Stimulated activated CD8-positive, alpha-beta memory T cell treated with anti-CD3 and anti-CD28 coated beads, Interleukin-4, amount 100 ng/mL, for 24 hours (primary cell): ENCODE data around the gene ADSS1.
"Not testable (repeated sequence)": the region's sequence is repeated elsewhere in the genome, so short reads cannot be mapped to it uniquely, and the experiment has no call there.

Experiments used
- DNase-seq: peaks from one replicate; pipeline ENCODE4 v3.0.0-alpha.2; 2020; ENCODE audit warnings: low read depth

Gene ADSS1

DNA sequence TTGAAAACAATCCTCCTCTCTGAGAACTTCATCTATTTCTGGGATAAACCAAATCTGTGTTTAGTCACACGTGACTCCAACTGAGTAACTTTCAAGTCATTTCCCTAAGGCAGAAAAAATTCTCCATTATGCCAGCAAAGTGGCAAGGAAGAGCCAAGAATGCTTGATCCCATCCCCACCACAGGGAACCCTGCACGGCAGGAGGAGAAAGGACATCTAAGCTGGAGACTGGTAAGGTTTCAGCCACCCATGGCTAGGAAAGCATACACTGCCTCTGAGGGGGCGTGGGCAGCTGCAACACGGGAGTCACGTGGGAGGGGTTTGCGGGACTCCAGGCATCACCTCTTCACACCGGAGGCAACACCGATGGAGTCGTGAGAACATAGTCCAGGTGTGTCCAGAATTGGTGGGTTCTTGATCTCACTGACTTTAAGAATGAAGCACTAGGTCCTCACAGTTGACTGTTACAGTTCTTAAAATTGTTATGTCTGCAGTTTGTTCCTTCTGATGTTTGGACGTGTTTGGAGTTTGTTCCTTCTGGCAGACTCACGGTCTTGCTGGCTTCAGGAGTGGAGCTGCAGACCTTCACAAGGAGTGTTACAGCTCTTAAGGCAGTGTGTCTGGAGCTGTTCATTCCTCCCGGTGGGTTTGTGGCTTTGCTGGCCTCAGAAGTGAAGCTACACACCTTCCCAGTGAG is 26.2 kb downstream of the ADSS1 start:
- no peak for DNase-seq

DNA sequence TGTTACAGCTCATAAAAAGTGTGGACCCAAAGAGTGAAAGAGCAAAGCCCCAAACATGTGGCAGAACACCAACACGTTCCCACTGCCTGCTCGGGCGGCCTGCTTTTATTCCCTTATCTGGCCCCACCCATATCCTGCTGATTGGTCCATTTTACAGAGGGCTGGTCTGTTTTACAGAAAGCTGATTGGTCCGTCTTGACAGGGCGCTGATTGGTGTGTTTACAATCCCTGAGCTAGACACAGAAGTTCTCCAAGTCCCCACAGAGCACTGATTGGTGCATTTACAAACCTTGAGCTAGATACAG is 26.7 kb downstream of the ADSS1 start:
- not testable (repeated sequence) for DNase-seq

DNA sequence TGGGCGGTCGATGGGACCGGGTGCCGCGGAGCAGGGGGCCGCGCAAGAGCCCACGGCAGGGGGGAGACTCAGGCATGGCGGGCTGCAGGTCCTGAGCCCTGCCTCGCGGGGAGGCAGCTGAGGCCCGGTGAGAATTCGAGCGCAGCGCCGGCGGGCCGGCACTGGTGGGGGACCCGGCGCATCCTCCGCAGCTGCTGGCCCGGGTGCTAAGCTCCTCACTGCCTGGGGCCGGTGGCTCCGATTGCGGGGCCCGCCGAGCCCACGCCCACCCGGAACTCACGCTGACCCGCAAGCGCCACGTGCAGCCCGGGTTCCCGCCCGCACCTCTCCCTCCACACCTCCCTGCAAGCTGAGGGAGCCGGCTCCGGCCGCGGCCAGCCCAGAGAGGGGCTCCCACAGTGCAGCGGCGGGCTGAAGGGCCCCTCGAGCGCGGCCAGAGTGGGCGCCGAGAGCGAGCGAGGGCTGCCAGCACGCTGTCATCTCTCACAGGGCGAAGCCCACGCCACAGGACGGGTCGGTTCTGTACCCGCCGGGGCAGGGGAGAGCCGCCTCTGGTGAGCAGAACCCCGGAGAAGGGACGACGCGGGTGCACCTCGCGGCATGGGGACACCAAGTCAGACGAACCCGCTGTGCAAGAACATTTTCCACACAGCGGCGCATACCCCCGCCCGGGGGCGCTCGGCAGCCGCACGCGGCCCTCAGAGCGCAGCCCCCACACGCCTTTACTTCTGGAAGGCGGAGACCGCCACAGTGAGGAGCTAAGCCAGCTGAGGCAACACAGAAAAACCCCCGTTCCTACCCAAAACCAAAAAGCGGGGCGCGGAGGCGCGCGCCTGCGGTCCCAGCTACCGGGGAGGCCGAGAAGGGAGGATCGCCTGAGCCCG is 27.8 kb downstream of the ADSS1 start:
- no peak for DNase-seq

- DNase-seq = no peak
Measured at GRCh38 chr14:104752423-104752734, 28.4 kb downstream of the ADSS1 start.

DNA sequence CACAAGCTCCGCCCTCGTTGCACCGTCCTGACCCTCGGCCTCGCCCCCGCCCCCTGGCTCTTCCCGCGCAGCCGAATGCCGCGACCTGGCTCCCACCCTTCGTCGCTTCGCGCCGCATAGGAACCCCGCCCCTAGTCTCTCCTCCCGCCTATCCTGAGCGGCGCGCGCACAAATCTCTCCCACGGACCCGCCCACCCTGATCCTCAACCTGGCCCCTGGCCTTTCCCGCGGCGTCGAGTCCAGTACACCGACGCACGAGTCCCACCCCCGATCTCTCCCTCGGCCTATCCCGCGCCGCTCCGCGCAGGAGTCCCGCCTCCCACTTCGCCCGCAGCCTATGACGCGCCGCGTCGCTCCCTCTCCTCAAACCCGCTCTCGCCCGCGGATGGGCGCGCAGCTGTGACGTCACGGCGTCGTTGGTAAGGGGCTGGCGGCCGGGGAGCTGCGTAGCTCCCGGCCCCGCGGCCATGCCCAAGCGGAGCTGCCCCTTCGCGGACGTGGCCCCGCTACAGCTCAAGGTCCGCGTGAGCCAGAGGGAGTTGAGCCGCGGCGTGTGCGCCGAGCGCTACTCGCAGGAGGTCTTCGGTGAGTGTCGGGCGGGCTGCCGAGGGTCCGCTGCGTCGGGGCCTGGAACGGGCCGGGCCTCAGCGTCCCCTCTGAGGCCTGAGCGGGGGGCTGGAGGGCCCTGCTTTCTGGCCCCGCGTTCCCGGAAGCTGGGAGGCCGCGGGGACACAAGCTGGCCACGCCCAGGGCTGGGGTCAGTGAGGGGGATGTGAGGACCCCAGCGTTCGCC is 28.9 kb downstream of the ADSS1 start, which contains the start of gene SIVA1:
SIVA1 (plus strand) TSS at position 413 of the 793 bp plus-strand sequence; CDS start at position 468, 55 bp downstream.
- peak; percentile 99 for DNase-seq

DNA sequence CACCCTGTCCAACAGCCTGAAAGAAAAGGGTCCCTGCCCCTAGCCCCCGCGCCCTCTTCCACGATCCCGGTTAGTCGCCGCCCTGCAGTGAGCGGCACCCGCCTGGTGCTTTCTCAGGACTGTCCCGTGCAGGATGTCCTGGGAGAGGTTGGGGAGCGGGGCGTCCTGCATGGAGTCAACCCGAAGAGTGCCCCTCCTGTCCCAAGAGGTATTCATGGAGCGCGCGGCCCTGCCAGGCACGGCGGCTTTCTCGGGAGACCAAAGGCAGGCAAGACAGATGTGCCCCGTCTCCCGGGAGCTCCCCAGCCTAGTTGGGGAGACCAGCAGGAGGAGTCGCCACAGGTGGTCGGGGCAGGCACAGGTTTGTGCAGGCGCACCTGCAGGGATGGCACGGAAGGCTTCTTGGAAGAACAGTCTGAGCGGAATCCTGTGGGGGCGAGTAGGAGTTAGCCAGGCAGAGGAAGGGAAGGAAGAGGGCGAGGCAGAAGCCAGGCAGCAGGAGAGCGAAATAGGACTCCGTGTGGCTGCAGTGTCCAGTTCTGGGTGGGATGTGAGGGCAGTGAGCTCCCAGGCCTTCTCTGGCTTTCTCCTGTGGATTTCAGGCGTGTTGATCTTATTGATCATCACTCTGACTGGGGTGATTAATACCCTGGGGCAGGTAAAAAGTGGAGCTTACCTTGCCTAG is 29.6 kb downstream of the ADSS1 start:
- DNase-seq = no peak

GRCh38 chr14:104754213-104754851 is 30.3 kb downstream of the ADSS1 start:
- no peak for DNase-seq

DNA sequence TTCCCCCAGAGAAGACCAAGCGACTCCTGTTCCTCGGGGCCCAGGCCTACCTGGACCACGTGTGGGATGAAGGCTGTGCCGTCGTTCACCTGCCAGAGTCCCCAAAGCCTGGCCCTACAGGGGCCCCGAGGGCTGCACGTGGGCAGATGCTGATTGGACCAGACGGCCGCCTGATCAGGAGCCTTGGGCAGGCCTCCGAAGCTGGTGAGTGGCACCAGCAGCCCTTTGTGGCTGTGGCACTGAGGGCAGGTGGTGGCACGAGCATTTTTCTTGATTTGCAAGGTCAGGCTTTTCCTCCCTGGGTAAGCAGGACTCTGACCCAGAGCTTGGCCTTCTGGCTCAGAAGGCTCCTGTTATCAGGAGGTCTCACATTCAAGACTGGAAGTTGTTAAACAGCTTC is 31.6 kb downstream of the ADSS1 start:
- no peak for DNase-seq

DNA sequence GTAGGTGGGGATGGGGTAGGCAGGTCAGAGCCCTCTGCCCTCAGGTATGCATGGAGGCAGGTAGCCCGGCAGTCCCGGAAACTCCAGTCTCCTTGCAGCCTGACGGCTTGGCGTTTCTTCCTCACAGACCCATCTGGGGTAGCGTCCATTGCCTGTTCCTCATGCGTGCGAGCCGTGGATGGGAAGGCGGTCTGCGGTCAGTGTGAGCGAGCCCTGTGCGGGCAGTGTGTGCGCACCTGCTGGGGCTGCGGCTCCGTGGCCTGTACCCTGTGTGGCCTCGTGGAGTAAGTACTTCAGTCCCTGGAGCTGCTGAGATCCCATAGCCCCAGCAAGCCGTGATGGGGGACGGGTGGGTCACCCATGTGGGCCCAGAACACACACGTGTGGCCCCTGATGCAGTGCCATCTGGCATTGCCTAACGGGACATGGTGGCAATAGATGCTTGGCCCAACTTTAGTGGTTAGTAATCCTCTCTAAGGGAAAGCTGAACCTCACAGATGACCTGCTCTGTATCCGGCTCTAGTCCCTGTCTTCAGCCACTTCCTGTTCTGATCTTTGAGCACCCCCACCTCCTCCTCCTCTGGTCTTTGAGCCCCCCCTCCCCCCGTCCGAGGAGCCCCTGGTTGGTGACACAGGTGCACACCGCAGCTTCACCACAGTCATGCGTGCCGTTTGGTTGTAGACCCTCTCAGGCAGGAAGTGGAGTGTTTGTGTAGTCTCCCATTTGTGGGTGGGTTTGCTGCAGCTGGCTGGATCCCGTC is 32.6 kb downstream of the ADSS1 start:
- no peak for DNase-seq

DNA sequence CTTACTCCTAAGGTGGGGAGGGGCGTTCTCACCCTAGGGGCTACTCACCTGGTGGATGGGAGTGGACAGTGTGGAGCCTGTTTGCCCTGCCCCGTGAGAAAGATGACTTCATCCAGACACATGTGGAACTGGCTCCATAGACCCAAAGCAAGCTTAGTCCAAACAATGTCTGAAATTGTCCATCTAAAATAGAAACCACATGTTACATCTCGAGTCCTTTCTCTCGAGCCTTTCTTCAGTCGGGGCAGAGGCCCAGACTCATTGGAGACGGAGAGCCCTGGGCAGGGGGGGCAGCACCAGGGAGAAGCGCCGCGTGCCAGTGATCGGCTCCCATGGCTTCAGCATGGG is 33.2 kb downstream of the ADSS1 start:
- no peak for DNase-seq

DNA sequence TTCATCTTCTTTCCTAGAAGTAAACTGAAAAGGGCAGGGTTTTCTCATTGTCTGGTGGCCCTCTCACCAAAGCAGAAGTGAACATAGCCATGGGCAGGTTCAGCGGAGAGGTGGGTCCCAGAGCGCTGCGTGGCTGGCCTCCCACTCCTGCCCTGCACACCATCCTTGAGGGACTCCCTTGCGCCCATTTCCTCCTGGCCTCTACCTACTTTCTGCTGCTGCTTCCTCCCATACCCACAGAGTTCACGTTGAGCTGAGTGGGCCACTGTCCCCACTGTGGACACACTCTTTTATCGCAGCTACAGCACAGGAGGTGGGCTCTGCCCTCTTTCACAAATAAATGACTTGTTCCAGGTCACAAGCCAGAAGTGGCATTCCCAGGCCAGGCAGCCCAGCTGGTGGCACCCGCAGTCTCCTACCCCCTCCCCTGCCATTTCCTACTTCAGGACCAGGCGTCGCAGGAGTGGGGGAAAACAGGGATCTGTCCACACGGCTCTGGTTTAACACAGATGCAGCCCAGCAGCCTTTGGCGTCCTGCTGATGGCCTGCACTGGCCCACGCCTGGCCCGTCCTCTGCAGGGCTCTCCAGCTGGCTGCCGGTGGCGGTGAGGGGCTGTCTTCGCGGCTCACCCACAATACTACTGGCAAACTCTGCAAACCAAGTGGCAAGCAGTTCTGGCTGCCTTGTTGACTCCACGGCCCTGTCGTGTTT is 33.8 kb downstream of the ADSS1 start:
- DNase-seq = no peak

GRCh38 chr14:104758981-104759969 is 35.2 kb downstream of the ADSS1 start:
- DNase-seq = no peak

DNA sequence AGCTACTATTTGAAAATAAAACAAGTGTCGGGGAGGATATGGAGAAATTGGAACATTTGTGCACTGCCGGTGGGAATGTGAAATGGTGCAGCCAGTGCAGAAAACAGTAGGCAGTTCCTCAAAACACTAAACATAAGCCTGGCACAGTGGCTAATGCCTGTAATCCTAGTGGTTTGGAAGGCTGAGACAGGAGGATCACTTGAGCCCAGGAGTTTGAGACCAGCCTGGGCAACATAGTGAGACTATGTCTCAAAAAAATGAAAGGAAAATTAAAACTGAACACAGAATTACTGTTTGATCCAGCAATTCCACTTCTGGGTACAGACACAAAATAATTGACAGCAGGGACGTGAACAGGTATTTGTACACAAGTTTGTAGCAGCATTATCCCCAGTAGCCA is 41.5 kb downstream of the ADSS1 start:
- no peak for DNase-seq

GRCh38 chr14:104766256-104766862 is 42.3 kb downstream of the ADSS1 start:
- no peak for DNase-seq

DNA sequence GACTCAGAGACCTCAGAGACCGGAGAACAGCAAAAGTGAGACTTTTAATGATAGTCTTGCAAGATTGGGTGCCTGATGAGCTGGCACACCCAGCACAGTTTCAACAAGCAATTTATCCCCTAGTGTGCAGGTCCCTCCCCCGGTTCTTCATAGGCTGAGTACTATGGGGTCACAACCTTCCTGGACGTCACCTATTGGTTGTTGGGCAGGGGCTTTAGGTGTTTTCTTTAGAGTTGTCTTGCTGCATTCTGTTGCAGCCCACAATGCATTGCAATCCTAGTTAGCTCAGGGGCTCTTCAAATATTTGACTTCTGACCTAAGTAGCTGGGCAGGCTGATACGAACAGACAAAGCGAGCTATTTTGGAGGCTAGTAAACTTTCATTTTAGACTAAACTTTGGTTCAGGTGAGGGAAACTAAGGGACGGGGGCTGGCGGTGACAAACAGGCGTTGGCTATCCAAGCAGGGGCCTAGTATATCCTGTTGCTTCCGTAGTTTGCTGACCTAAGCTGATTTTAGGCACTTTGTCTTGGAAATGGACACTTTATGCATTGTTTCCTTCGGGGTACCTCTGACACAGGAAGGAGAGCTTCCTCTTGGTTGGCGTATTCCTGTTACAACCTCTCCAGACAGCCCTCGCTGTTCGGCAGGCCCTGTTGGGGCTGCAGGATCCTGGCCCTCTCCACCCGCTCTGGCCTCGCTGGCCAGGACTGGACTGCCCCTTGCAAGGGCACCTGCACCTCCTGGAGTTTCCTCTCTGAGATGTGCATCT is 43.0 kb downstream of the ADSS1 start:
- DNase-seq = no peak

- no peak for DNase-seq
Measured at GRCh38 chr14:104767634-104767918, 43.5 kb downstream of the ADSS1 start.

- DNase-seq = peak; percentile 88
Measured at GRCh38 chr14:104768437-104769323, 44.7 kb downstream of the ADSS1 start.
